GM18867 (cell line): ENCODE measurements around the gene TYW3.
A peak's percentile ranks its signal among the peaks of the same experiment; 100 is the strongest.

Source experiments
- ATAC-seq: cut with Tn5 transposase; IDR thresholded peaks from one replicate; pipeline ENCODE4 v1.9.1; 2021; ENCODE audit warnings: mild to moderate bottlenecking, moderate library complexity; ENCODE audit not compliant: unreplicated experiment

The TYW3 gene

GRCh38 chr1:74732960-74733603 lies at the start of gene TYW3, which contains the start of gene CRYZ:
TYW3 (plus strand) TSS chr1:74733152; CDS start chr1:74733245, 93 bp downstream.
CRYZ (minus strand) TSS chr1:74733050; CDS start chr1:74724821, 8,229 bp downstream.
- ATAC-seq: peak; percentile 80

GRCh38 chr1:74683656-74684055 lies 49.3 kb upstream of the TYW3 start:
- no peak for ATAC-seq

- ATAC-seq: no peak
Observed at GRCh38 chr1:74684301-74684700, 48.7 kb upstream of the TYW3 start.

GRCh38 chr1:74686928-74687327 lies 46.0 kb upstream of the TYW3 start:
- no peak for ATAC-seq

GRCh38 chr1:74689621-74690363 lies 43.2 kb upstream of the TYW3 start:
- peak; percentile 68 for ATAC-seq

GRCh38 chr1:74690364-74690696 lies 42.6 kb upstream of the TYW3 start:
- no peak for ATAC-seq

GRCh38 chr1:74690909-74691308 lies 42.0 kb upstream of the TYW3 start:
- no peak for ATAC-seq

GRCh38 chr1:74693473-74693872 lies 39.5 kb upstream of the TYW3 start:
- ATAC-seq: no peak

- no peak for ATAC-seq
Observed at GRCh38 chr1:74697832-74698231, 35.1 kb upstream of the TYW3 start.

- ATAC-seq: no peak
Observed at GRCh38 chr1:74699331-74699730, 33.6 kb upstream of the TYW3 start.

GRCh38 chr1:74703386-74704182 lies 29.4 kb upstream of the TYW3 start:
- no peak for ATAC-seq

- ATAC-seq: no peak
Observed at GRCh38 chr1:74712881-74713280, 20.1 kb upstream of the TYW3 start.

- no peak for ATAC-seq
Observed at GRCh38 chr1:74713849-74714248, 19.1 kb upstream of the TYW3 start.

- ATAC-seq: peak; percentile 53
Observed at GRCh38 chr1:74714429-74715235, 18.3 kb upstream of the TYW3 start.

- ATAC-seq: no peak
Observed at GRCh38 chr1:74715236-74715502, 17.8 kb upstream of the TYW3 start.

GRCh38 chr1:74715806-74716205 lies 17.1 kb upstream of the TYW3 start:
- ATAC-seq: no peak

GRCh38 chr1:74716822-74717221 lies 16.1 kb upstream of the TYW3 start:
- ATAC-seq: no peak

- ATAC-seq: no peak
Observed at GRCh38 chr1:74717626-74718025, 15.3 kb upstream of the TYW3 start.

- no peak for ATAC-seq
Observed at GRCh38 chr1:74726063-74726462, 6.9 kb upstream of the TYW3 start.

GRCh38 chr1:74728736-74729135 lies 4.2 kb upstream of the TYW3 start:
- no peak for ATAC-seq
